HG03439 (cell line): ENCODE measurements around the gene SLC25A25.
A peak's percentile ranks its signal among the peaks of the same experiment; 100 is the strongest.
"Not testable (repeated sequence)": the region's sequence is repeated elsewhere in the genome, so short reads cannot be mapped to it uniquely, and the experiment has no call there.

Experiments
- ATAC-seq: cut with Tn5 transposase; IDR thresholded peaks from one replicate; pipeline ENCODE4 v1.9.1; 2021; ENCODE audit warnings: mild to moderate bottlenecking, moderate library complexity; ENCODE audit not compliant: unreplicated experiment

The SLC25A25 gene

DNA sequence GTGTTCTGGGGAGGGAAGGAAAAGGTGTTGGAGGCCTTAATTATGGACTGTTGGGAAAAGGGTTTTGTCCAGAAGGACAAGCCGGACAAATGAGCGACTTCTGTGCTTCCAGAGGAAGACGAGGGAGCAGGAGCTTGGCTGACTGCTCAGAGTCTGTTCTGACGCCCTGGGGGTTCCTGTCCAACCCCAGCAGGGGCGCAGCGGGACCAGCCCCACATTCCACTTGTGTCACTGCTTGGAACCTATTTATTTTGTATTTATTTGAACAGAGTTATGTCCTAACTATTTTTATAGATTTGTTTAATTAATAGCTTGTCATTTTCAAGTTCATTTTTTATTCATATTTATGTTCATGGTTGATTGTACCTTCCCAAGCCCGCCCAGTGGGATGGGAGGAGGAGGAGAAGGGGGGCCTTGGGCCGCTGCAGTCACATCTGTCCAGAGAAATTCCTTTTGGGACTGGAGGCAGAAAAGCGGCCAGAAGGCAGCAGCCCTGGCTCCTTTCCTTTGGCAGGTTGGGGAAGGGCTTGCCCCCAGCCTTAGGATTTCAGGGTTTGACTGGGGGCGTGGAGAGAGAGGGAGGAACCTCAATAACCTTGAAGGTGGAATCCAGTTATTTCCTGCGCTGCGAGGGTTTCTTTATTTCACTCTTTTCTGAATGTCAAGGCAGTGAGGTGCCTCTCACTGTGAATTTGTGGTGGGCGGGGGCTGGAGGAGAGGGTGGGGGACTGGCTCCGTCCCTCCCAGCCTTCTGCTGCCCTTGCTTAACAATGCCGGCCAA lies 40.4 kb downstream of the SLC25A25 start:
- ATAC-seq = no peak

DNA sequence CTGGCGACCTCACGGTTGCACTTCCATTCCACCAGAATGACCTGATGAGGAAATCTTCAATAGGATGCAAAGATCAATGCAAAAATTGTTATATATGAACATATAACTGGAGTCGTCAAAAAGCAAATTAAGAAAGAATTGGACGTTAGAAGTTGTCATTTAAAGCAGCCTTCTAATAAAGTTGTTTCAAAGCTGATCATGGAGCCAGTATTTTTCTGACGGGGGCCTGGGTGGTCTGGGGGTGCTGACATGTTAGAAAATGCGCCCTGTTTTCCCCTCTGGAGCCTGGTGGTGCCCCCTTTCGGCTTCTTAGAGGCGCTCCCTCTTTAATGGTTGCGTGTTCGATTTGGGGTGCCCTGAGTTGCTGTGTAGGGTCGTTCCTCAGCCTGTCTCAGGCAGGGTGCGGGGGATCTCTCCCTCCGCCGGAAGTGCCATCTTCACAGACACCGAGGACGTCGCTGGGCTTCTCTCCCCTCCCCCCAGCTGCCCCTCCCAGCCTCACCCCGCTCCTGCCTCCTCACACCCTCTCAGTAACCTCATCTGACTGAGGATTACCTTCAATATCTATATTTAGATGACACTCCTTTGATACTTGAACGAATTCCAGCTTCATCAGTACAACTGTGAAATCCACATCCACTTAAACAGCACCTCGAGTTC lies 41.1 kb downstream of the SLC25A25 start:
- ATAC-seq = no peak

DNA sequence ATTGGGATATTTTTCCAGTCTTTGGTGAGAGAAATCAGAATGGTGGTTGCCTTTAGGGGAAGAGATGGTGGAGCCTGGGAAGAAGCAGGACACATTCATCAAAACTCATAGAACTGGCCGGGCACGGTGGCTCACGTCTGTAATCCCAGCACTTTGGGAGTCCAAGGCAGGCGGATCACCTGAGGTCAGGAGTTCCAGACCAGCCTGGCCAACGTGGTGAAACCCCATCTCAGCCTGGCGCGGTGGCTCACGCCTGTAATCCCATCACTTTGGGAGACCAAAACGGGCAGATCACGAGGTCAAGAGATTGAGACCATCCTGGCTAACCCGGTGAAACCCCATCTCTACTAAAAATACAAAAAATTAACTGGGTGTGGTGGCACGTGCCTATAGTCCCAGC lies 43.7 kb downstream of the SLC25A25 start:
- not testable (repeated sequence) for ATAC-seq

DNA sequence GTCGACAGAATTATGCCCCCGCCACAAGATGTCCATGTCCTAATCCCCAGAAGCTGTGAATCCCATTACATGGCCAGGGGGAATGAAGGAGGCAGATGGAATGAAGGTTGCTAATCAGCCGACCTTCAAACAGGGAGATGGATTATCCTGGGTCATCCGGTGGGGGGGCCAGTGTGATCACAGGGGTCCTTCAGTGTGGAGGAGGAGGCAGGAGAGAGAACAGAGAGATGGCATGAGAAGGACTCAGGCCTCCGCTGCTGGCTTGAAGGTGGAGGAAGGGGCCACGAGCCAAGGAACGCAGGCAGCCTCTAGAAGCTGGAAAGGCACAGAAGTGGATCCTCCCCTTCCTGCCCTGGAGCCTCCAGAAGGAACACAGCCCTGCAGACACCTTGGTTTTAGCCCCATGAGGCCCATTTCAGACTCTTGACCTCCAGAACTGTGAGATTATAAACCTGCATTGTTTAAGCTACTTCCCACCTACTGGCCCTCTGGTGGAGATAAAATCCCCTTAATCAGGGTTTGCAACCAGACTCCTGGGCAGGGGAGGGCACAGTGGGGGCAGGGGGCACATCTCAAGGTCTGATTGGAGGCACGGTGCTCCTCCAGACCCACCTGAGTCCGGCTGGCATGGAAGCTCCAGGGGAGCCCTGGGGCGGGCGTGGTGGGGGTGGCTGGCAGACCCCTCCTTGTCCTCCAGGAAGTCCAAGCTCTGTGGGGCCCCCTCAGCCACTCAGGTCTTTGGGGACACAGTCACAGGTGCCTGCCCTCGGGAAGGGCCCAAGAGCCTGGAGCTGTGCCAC lies 45.7 kb downstream of the SLC25A25 start:
- ATAC-seq = no peak

DNA sequence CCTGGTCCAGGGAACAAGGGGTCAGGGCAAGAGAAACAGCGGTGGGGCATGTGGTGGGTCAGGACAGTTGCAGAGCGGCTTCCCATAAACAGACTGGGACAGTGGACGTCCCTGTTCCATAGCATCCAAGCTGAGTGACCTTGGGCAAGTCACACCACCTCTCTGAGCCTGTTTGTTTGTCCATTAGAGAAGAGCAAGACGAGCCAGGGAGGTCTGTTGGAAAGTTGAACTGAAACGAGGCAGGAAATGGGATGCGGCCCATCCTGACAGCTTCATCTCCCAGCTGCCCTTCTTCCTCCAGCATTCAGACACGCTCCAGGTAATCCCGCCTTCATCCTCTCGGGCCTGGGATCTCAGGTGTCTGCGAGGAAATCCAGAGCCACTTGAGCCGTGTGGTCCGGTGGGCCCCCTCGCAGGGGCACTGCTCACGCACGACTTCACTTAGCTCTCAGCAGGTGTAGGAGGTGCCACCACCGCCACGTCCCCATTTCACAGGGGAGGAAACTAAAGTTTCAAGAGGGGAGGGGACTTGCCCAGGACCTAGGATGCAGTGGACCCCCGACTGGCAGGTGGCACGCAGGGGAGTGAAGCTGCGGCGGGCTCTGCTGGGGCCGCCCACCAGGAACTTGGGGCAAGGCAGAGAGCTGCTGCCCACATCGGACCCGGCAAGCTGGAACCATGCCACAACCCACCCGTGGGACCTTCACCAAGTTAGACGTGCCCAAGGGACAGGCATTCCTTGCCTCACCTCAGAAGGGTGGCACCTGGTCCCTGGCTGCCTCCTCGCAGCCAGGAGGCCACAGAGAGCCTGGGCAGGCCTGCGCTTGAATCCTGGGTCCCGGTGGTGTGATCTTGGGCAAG lies 46.5 kb downstream of the SLC25A25 start:
- ATAC-seq = no peak

DNA sequence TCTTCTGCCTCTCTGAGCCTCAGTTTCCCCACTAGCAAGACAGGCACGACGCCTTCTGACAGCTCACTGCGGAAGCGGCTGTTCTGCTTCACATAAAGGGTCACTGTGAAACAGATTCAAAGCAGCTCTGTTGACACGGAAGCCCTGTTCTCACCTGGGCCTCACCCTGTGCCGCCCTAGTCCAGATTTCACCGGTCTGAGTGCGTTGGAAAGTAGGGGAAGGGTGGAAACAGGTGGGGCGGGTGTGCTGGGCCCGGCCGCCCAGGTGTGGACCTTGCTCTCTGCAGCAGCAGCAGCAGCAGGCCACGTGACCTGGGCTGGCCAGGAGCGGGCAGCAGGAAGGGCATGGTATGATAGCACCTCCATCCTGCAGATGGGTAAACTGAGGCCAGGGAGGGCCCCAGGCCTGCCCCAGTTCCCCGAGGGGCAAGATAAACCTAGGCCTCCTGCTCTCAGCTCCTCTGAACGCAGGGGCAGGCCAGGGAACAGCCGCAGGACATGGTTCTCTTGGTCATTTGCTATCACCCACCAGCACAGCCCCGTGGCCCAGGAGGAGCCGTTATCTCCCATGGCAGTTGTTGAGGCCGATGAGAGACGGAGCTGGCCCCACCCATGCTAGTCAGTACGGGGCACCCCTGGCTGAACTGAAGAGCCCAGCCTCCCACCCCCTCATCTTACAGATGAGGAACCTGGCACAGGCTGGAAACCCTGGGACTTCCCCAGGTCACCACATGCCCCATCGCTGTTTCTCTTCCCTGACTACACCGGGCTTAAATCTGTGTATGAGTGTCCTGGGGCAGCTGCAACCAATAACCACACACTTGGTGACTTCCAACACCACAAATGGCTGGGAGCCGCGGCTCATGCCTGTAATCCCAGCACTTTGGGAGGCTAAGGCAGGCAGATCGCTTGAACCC lies 47.4 kb downstream of the SLC25A25 start:
- ATAC-seq = no peak

DNA sequence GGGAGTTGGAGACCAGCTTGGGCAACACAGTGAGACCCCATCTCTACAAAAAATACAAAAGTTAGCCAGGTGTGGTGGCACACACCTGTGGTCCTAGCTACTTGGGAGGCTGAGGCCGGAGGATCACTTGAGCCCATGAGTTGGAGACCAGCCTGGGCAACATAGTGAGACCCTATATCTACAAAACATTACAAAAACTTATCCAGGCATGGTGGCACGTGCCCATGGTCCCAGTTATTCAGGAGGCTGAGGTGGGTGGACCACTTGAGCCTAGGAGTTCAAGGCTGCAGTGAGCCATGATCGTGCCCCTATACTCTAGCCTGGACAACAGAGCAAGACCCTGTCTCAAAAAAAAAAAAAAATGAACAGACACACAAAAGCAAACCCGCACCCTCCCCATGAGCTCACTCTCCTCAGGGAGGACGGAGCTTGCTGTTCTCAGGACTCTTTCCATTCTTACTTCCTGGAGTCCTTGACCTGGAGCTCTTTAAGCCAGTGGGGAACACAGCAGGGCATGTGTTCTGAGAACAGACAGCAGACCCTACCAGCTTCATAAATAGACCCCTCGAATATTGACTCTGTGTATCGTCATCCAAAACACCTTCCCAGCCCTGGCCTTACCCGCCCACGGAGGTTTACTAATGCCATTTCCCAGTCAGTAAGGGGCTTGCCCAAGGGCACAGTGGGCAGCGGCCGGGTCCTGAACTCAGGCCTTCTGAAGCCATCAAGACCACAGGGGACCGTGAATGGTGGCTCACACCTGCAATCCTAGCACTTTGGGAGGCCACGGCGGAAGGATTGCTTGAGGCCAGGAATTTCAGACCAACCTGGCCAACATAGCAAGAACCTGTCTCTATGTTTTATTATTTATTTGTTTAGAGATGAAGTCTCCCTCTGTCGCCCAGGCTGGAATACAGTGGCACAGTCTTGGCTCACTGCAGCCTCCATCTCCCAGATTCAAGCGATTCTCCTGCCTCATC lies 48.4 kb downstream of the SLC25A25 start:
- no peak for ATAC-seq

DNA sequence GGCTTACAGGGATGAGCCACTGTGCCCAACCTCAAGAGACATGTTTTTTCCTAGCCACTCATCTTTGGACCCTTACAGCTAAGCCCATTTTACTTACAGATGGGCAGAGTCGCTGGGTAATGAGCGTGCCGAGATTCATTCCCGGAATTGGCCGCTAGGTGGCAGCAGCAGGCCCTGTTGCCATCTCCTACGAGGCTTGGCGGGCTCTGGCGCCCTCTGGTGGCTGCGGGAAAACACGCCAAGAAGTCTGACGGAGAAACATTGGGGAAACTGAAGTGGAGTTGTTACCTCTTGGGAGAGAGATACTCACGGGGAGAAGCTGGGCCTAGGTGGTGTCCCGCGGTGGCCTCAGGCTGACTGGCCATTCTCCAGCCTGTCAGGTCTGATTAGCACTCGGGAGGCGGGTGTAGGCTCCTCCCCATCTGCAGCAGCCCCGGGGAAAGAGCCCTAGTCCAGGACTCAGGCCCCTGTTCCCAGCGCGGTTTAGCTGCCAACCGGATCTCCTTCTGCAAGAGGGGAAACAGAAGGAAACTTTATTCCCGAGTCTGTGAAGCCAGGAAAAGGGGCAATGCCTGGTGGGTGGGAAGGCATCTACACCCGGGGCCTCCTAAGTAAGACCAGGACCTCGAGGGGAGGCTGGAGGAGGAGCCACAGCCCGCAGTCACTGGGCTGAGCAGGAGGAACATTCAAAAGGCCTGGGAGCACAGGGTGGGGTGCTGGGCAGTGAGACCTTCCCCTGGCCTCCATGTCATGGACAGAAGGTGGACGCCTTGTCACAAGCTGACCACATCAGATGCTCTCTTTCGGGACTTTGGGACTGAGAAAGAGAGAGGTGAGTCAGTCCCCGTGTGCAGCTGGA lies 49.8 kb downstream of the SLC25A25 start:
- peak; percentile 42 for ATAC-seq

DNA sequence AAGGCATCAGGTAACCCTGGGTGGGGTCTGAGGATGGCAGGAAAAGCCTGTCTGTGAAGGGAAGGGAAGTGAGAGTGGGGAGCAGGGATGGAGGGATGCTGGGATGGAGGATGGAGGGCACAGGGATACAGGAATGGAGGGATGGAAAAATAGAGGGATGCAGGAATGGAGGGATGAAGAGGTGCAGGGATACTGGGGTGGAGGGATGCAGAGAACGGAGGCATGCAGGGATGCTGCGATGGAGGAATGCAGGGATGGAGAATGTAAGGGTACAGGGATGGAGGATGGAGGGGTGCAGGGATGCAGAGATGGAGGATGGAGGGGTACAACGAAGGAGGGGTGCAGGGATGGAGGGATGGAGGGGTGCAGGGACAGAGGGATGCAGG lies 50.4 kb downstream of the SLC25A25 start:
- ATAC-seq = no peak

DNA sequence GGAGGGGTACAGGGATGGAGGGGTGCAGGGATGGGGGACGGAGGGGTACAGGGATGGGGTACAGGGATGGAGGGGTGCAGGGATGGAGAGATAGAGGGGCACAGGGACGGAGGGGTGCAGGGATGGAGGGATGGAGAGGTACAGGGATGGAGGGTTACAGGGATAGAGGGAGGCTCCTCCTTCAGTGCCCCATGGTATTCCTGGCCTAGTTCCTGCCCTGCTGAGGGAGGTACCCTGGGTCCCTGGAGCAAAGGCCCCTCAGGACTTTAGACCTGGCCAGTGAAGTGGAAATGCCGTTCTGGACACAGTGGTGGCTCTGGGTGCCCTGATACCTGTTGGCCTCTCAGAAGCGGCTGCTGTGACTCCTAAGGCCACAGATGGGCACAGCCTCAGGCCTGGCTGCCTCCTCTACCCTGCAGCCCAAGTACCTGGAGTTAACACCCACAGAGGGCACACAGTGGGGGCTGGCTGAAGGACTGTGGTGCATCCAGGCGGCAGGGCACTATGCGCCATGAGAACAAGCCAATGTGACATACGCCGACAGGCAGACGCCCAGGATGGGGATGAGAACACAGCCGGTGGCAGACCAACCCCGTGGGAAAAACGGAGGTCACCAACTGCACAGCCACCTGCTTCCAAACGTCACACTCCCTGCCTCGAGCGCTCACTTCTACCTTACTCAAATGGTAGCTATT lies 51.1 kb downstream of the SLC25A25 start:
- no peak for ATAC-seq

DNA sequence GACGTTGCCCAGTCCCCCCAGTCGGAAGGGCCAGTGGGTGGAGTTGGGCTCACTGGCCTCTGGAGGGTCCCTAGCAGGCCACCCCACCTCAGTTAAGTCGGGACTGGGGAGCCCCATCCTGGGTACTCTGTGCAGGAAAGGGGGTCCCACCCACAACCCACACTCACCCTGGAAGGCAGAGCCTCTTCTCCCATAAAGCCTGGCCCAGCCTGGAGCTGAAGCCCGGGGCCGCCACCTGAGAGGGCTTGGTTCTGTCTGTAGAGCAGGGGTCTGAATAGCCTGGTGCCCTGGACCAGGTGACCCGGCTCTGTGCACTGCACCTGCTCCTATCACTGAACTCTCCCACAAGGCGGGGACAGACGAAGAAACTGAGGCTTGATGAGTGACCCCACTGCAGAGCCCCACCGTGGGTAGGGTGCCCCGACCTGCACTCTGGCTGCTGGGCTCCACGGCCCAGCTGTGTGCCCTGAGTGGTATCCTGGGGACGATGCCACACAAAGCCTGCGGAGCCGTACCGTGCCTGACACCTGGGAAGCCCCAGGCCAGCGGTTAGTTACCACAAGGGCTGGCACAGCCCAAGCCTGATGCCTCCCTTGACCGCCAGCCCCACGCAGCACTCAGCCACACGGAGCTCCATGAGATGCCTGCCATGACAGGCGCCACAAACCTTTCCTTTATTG lies 52.2 kb downstream of the SLC25A25 start:
- ATAC-seq = no peak

DNA sequence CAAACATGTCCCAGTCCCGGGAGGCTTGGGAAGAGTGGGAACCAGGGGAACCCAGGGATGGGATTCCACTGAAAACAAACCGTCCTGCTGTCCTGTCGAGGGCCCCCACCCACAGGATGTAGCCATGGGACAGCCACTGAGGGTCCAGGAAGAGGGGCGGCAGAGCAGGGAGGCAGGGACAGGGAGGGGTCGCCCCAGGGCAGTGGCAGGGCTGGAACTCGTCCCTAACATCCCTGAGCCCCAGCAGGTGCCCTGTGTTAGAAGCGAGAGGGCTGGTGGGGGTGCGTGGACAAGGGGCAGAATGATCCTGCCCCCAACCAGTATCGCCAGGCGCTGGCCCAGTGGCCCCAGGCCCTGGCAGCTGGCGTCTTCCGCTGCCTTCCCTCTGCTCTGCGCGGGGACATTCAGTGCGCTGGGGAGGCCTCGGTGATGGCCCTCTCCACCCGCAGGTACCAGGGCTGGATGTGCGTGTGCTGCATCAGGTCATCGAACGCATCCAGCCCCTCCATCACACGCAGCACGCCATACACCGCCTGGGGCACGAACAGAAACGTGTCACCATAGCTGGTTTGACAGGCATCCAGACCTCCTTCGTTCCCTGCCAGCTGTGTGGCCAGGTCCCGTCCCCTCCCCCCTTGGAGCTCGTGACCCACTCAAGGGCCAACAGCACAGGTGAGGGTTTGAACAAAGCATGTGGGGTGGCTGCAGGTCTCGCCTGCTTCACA lies 52.9 kb downstream of the SLC25A25 start:
- ATAC-seq = no peak

DNA sequence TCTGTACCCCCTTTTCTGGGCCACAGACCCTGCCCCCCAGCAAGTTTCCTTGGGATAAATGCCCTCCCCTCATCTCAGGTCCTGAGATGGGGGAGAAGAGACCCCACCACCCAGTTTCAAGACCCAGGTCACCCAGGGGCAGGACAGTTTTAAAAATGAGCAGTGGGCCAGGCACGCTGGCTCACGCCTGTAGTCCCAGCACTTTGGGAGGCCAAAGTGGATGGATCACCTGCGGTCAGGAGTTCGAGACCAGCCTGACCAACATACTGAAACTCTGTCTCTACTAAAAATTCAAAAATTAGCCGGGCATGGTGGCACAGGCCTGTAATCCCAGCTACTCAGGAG lies 53.4 kb downstream of the SLC25A25 start:
- no peak for ATAC-seq

DNA sequence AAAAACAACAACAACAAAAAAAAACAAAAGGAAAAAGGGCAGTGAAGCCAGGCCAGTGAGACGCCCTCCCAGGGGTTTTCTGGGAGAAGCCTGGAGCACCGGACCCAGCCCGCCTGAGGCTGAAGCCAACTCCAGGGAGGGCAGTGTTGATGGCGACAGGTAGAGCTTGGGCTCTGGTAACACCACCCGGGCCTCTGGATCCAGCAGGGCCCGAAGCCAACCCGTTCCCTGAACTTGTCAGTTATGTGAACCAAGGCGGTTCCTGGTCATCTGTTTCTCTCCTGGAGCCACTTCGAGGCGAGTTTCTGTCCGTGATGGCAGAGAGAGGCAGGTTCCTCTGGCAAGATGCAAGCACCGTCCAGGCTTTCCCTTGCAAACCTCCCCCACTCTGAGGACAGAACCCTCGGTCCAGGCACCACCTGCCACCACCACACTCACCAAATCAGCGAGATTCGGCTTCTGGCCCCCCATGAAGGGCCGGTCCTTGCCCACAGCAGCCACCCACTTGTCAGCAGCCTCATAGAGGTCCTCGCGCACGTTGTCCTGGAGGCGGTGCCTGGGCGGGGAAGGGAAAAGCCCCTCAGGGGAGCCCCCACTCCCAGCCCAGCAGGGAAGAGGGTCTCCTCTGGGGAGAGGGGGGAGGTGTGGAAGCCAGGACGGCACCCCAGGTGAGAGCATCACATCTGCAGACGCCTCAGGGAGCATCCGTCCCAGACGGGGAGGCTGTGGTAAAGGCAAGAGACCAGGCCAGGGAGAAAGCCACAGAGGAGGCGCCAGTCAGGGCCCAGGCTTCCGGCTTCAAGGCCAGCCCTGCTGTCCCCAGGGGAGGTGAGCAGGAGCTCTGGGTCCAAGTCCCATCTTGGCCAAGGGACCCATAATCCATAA lies 54.1 kb downstream of the SLC25A25 start:
- ATAC-seq = no peak

DNA sequence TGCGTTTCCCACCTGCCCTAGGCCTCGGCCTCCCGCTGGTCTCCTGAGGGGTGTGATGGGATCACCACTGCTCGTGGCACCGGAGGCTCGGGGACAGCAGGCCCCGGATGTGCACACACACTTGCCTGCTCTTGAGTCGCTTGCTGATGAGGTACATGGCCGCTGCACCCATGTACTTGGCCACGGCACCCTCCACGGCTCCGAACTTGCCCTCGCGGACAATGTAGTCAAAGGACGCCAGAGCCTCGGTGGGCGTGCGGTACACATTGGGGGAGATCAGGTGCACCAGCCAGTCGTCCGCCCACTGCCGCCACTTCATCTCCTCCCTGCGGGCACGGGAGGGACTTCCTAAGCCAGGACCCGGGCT lies 54.8 kb downstream of the SLC25A25 start:
- no peak for ATAC-seq
